Measurements from ENCODE around the gene SOS1.
"Not testable (repeated sequence)": the region's sequence is repeated elsewhere in the genome, so short reads cannot be mapped to it uniquely, and the experiment has no call there.

Gene SOS1

DNA sequence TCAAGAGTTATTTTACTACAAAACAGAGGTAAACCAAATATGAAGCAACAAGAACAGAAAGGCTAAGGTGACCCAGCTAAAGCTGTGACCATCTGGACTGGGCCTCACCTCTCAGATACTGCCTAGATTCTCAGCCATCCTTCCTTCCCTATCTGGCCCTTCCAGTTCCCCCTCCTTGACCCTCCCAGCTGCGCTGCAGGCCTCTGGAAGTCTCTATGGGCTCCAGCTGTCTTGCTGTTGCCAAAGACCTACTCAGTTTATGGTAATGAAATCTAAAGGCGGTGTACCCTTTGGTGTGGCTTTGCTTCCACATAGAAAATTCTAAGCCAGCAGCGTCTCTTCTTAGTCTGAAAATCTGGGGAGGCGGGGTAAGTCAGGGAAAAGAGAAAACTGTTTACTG is 175.5 kb downstream of the SOS1 start:
- no peaks in the 10 kb centered on the region for H3K9me3 ChIP-seq (ENCODE audit: control insufficient read depth in 2 of 2, low read length in 2 of 2)
- H3K36me3 ChIP-seq (ENCODE audit: control insufficient read depth in 2 of 2, insufficient read depth in 2 of 2, low read length in 2 of 2), result no peaks in the 10 kb centered on the region
- no peak overlapping the region for H3K4me3 ChIP-seq (ENCODE audit: low read length in 2 of 2)
- H3K27me3 ChIP-seq (ENCODE audit: control insufficient read depth in 2 of 2, insufficient read depth in 2 of 2, low read length in 2 of 2), result no peaks in the 10 kb centered on the region
- H3K4me1 ChIP-seq (ENCODE audit: control insufficient read depth in 2 of 2, insufficient read depth in 2 of 2, low read length in 2 of 2), result no peaks in the 10 kb centered on the region
- H3K27ac ChIP-seq (ENCODE audit: low read depth in 2 of 2, low read length in 2 of 2), result no peak overlapping the region
- H3K9ac ChIP-seq (ENCODE audit: low read depth in 1 of 2, low read length in 2 of 2), result no peak overlapping the region

DNA sequence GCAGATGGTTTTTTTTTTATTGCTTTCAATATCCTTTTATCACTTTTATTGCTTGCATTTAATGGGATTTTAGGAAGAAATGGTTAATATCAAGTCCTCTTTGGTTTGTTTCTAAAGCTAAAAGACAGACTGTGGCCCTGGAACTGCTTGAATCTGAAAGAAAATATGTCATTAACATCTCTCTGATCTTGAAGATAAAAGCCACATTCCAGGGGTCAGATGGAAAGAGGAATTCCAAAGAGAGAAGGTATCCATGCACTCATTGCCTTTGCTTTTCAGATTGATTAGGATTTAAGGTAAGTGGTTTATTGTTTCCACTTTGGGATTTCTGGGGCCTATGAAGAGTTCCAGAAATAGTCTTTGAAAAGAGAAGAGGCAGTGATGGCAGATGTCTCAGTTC is 177.1 kb downstream of the SOS1 start:
- H3K9me3 ChIP-seq (ENCODE audit: control insufficient read depth in 2 of 2, low read length in 2 of 2), result no peaks in the 10 kb centered on the region
- no peak overlapping the region for H3K4me3 ChIP-seq (ENCODE audit: low read length in 2 of 2)
- H3K27ac ChIP-seq (ENCODE audit: low read depth in 2 of 2, low read length in 2 of 2), result no peak overlapping the region
- no peak overlapping the region for H3K9ac ChIP-seq (ENCODE audit: low read depth in 1 of 2, low read length in 2 of 2)
- no peaks in the 10 kb centered on the region for H3K4me1 ChIP-seq (ENCODE audit: control insufficient read depth in 2 of 2, insufficient read depth in 2 of 2, low read length in 2 of 2)
- H3K27me3 ChIP-seq (ENCODE audit: control insufficient read depth in 2 of 2, insufficient read depth in 2 of 2, low read length in 2 of 2), result no peaks in the 10 kb centered on the region
- H3K36me3 ChIP-seq (ENCODE audit: control insufficient read depth in 2 of 2, insufficient read depth in 2 of 2, low read length in 2 of 2), result no peaks in the 10 kb centered on the region

DNA sequence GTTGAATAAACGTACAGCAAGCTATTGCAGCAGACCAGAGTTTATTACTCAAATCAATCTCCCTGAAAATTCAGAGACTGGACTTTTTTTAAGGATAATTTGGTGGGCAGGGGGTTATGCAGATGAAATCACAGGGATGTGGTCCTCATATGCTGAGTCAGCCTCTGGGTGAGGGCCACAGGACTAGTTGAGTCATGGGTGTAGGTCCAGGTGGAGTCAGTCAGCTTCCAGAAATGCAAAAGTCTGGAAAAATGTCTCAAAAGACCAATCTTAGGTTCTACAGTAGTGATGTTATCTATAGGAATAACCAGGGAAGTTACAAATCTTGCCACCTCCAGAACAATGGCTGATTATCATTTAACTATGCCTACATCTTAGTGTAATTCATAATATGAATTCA is 180.1 kb downstream of the SOS1 start:
- Histone ChIP-seq H3K9me3 (ENCODE audit: control insufficient read depth in 2 of 2, low read length in 2 of 2) (no peaks in the 10 kb centered on the region), H3K27ac (ENCODE audit: low read depth in 2 of 2, low read length in 2 of 2) (no peak overlapping the region), H3K36me3 (ENCODE audit: control insufficient read depth in 2 of 2, insufficient read depth in 2 of 2, low read length in 2 of 2) (no peaks in the 10 kb centered on the region), H3K4me1 (ENCODE audit: control insufficient read depth in 2 of 2, insufficient read depth in 2 of 2, low read length in 2 of 2) (no peaks in the 10 kb centered on the region), H3K27me3 (ENCODE audit: control insufficient read depth in 2 of 2, insufficient read depth in 2 of 2, low read length in 2 of 2) (no peaks in the 10 kb centered on the region), H3K9ac (ENCODE audit: low read depth in 1 of 2, low read length in 2 of 2) (no peak overlapping the region), H3K4me3 (ENCODE audit: low read length in 2 of 2) (no peak overlapping the region)

DNA sequence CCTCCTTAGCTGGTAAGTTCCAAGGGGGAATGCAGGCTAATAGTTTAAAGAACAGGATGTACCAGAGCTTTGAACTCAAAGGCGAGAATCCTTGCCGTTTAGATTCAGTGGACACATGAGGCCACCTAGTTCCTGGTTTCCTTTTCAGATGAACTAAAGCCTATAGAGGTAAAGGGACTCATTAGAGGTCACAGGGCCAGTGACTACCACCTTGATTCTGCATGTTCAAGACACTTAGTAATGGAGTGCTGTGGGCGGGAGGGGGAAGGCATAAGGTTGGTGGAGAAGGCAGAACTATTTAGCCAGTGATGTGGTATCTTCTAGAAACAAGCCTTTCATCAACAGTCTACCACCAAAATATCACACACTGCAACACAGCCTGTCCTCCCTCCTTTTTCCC is 183.3 kb downstream of the SOS1 start:
- Histone ChIP-seq H3K4me3 (ENCODE audit: low read length in 2 of 2) (no peak overlapping the region), H3K9me3 (ENCODE audit: control insufficient read depth in 2 of 2, low read length in 2 of 2) (no peaks in the 10 kb centered on the region), H3K9ac (ENCODE audit: low read depth in 1 of 2, low read length in 2 of 2) (no peak overlapping the region), H3K27me3 (ENCODE audit: control insufficient read depth in 2 of 2, insufficient read depth in 2 of 2, low read length in 2 of 2) (no peaks in the 10 kb centered on the region), H3K27ac (ENCODE audit: low read depth in 2 of 2, low read length in 2 of 2) (no peak overlapping the region), H3K4me1 (ENCODE audit: control insufficient read depth in 2 of 2, insufficient read depth in 2 of 2, low read length in 2 of 2) (no peaks in the 10 kb centered on the region), H3K36me3 (ENCODE audit: control insufficient read depth in 2 of 2, insufficient read depth in 2 of 2, low read length in 2 of 2) (no peaks in the 10 kb centered on the region)

DNA sequence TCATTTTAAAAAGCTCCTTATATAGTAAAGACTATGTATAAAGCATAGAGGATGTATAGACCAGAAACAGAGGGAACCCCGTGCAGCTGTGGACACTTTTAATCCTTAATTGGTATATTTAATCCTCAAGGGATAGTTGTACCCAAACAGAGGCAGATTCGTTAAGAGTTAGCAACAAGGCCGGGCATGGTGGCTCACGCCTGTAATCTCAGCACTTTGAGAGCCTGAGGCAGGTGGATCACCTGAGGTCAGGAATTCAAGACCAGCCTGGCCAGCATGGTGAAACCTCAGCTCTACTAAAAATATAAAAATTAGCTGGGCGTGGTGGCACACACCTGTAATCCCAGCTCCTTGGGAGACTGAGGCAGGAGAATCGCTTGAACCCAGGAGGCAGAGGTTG is 184.3 kb downstream of the SOS1 start:
- H3K9ac ChIP-seq (ENCODE audit: low read depth in 1 of 2, low read length in 2 of 2); H3K4me1 ChIP-seq (ENCODE audit: control insufficient read depth in 2 of 2, insufficient read depth in 2 of 2, low read length in 2 of 2); H3K36me3 ChIP-seq (ENCODE audit: control insufficient read depth in 2 of 2, insufficient read depth in 2 of 2, low read length in 2 of 2); H3K27me3 ChIP-seq (ENCODE audit: control insufficient read depth in 2 of 2, insufficient read depth in 2 of 2, low read length in 2 of 2); H3K27ac ChIP-seq (ENCODE audit: low read depth in 2 of 2, low read length in 2 of 2); H3K4me3 ChIP-seq (ENCODE audit: low read length in 2 of 2); H3K9me3 ChIP-seq (ENCODE audit: control insufficient read depth in 2 of 2, low read length in 2 of 2): not testable (repeated sequence)

DNA sequence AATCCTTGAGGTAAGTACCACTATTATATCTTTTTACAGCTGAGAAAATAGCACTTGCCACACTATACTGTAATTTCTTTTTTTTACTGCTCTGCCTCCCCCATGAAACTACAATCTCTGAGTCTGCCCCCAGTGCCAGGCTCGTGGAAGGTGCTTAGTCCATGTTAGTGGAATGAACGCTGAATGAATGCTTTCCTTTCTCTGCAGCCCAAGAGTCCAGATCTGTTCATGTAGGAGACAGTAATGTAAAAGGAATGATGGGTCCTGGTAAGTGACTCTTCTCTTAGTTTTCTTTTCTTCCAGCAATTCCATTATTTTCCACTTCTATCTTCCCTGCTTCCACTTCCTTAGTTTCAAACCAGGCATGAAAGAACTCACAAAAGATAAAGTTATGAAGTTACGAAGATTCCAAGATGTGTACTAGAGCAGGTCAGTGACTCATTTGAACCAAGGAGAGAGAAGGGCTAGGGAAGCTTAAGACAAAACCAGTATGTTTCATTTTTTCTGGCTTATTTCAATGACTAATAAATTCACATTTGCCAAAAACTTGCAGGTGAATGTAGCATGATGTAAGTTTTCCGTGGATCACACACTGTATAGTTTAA is 185.2 kb downstream of the SOS1 start:
- Histone ChIP-seq H3K4me3 (ENCODE audit: low read length in 2 of 2) (no peak overlapping the region), H3K9ac (ENCODE audit: low read depth in 1 of 2, low read length in 2 of 2) (no peak overlapping the region), H3K27ac (ENCODE audit: low read depth in 2 of 2, low read length in 2 of 2) (no peak overlapping the region), H3K4me1 (ENCODE audit: control insufficient read depth in 2 of 2, insufficient read depth in 2 of 2, low read length in 2 of 2) (no peaks in the 10 kb centered on the region), H3K36me3 (ENCODE audit: control insufficient read depth in 2 of 2, insufficient read depth in 2 of 2, low read length in 2 of 2) (no peaks in the 10 kb centered on the region), H3K9me3 (ENCODE audit: control insufficient read depth in 2 of 2, low read length in 2 of 2) (no peaks in the 10 kb centered on the region), H3K27me3 (ENCODE audit: control insufficient read depth in 2 of 2, insufficient read depth in 2 of 2, low read length in 2 of 2) (no peaks in the 10 kb centered on the region)

DNA sequence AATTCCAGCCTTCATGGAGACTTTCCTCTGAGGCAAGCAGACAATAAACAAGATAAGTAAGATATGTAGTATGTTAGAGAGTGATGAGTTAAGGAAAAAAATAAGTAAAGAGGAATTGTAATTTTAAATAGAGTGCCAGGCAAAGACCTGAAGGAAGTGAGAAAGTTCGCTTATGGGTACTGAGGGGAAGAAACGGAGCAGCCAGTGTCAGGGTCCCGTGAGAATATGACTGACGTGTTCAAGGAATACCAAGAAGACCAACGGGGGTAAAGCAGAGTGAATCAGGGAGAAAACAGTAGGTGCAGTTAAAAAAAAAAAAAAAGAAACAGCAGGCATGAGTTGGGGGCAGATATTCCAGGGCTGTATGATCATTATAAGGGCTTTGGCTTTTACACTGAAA is 186.1 kb downstream of the SOS1 start:
- H3K27ac ChIP-seq (ENCODE audit: low read depth in 2 of 2, low read length in 2 of 2), result no peak overlapping the region
- H3K9me3 ChIP-seq (ENCODE audit: control insufficient read depth in 2 of 2, low read length in 2 of 2), result no peaks in the 10 kb centered on the region
- no peaks in the 10 kb centered on the region for H3K4me1 ChIP-seq (ENCODE audit: control insufficient read depth in 2 of 2, insufficient read depth in 2 of 2, low read length in 2 of 2)
- no peaks in the 10 kb centered on the region for H3K36me3 ChIP-seq (ENCODE audit: control insufficient read depth in 2 of 2, insufficient read depth in 2 of 2, low read length in 2 of 2)
- H3K9ac ChIP-seq (ENCODE audit: low read depth in 1 of 2, low read length in 2 of 2), result no peak overlapping the region
- H3K27me3 ChIP-seq (ENCODE audit: control insufficient read depth in 2 of 2, insufficient read depth in 2 of 2, low read length in 2 of 2), result no peaks in the 10 kb centered on the region
- H3K4me3 ChIP-seq (ENCODE audit: low read length in 2 of 2), result no peak overlapping the region

DNA sequence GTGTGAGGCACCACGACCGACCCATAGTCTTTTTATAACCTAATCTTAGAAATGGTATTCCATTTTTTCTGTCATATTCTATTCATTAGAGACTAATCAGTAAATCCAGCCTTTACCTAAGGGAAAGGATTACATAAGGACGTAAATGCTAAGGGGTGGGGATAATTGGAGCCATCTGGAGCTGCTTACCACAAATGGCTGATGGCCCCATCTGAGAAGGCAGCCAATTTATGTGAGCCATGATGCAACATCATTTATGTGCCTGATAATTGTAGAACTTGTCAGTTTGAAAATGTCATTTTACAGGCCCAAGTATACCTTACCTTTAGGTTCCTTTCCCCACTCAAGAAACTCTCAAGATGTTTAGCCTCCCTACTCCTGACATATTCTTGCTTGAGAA is 187.2 kb downstream of the SOS1 start:
- Histone ChIP-seq H3K9ac (ENCODE audit: low read depth in 1 of 2, low read length in 2 of 2) (no peak overlapping the region), H3K27ac (ENCODE audit: low read depth in 2 of 2, low read length in 2 of 2) (no peak overlapping the region), H3K4me3 (ENCODE audit: low read length in 2 of 2) (no peak overlapping the region), H3K4me1 (ENCODE audit: control insufficient read depth in 2 of 2, insufficient read depth in 2 of 2, low read length in 2 of 2) (no peaks in the 10 kb centered on the region), H3K27me3 (ENCODE audit: control insufficient read depth in 2 of 2, insufficient read depth in 2 of 2, low read length in 2 of 2) (no peaks in the 10 kb centered on the region), H3K9me3 (ENCODE audit: control insufficient read depth in 2 of 2, low read length in 2 of 2) (no peaks in the 10 kb centered on the region), H3K36me3 (ENCODE audit: control insufficient read depth in 2 of 2, insufficient read depth in 2 of 2, low read length in 2 of 2) (no peaks in the 10 kb centered on the region)

DNA sequence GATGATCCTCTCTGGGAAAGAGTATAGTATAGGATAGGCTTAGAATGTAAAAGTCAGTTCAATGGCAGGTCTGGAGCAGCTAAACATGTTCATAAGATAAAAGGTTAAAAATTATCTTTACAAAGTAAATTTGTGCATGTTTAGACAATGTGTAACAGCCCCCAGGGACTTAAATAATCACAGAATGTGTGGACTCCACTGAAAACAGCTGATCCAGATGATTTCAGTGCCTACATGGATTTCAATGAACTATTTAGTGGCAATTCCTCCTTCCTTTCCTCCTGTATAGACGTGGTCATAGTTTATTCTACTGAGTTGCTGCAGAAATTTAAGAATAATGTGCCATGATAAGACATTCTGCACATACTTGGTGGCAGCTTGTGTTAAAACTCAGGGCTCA is 188.3 kb downstream of the SOS1 start:
- Histone ChIP-seq H3K9me3 (ENCODE audit: control insufficient read depth in 2 of 2, low read length in 2 of 2) (no peaks in the 10 kb centered on the region), H3K27ac (ENCODE audit: low read depth in 2 of 2, low read length in 2 of 2) (no peak overlapping the region), H3K9ac (ENCODE audit: low read depth in 1 of 2, low read length in 2 of 2) (no peak overlapping the region), H3K4me3 (ENCODE audit: low read length in 2 of 2) (no peak overlapping the region), H3K27me3 (ENCODE audit: control insufficient read depth in 2 of 2, insufficient read depth in 2 of 2, low read length in 2 of 2) (no peaks in the 10 kb centered on the region), H3K4me1 (ENCODE audit: control insufficient read depth in 2 of 2, insufficient read depth in 2 of 2, low read length in 2 of 2) (no peaks in the 10 kb centered on the region), H3K36me3 (ENCODE audit: control insufficient read depth in 2 of 2, insufficient read depth in 2 of 2, low read length in 2 of 2) (no peaks in the 10 kb centered on the region)

All from mucosa of rectum (tissue), 2 donors.